AG08395 (cell line): ENCODE results near the gene DPP7.
"Not testable (repeated sequence)": the region's sequence is repeated elsewhere in the genome, so short reads cannot be mapped to it uniquely, and the experiment has no call there.

Experiments used
- DNase-seq: peaks from one replicate; pipeline ENCODE4 v3.0.0; 2012; ENCODE audit warnings: mixed read lengths, low spot score

Gene DPP7

GRCh38 chr9:137129456-137130175 is 15.1 kb upstream of the DPP7 start:
- DNase-seq, result peak; percentile 99

- DNase-seq, result no peak
Observed at GRCh38 chr9:137128862-137129455, 14.4 kb upstream of the DPP7 start.

GRCh38 chr9:137128158-137128861 is 13.8 kb upstream of the DPP7 start:
- DNase-seq, result no peak

- no peak for DNase-seq
Observed at GRCh38 chr9:137127301-137128157, 13.0 kb upstream of the DPP7 start.

- no peak for DNase-seq
Observed at GRCh38 chr9:137126786-137127185, 12.3 kb upstream of the DPP7 start.

GRCh38 chr9:137123952-137124462 is 9.5 kb upstream of the DPP7 start:
- not testable (repeated sequence) for DNase-seq

- DNase-seq, result no peak
Observed at GRCh38 chr9:137123468-137123837, 8.9 kb upstream of the DPP7 start.

- DNase-seq, result not testable (repeated sequence)
Observed at GRCh38 chr9:137122796-137123467, 8.4 kb upstream of the DPP7 start.

GRCh38 chr9:137121927-137122795 is 7.6 kb upstream of the DPP7 start:
- DNase-seq, result not testable (repeated sequence)

- not testable (repeated sequence) for DNase-seq
Observed at GRCh38 chr9:137118092-137118603, 3.6 kb upstream of the DPP7 start.

- no peak for DNase-seq
Observed at GRCh38 chr9:137117269-137117731, 2.8 kb upstream of the DPP7 start.

- DNase-seq, result no peak
Observed at GRCh38 chr9:137116728-137117127, 2.2 kb upstream of the DPP7 start.

GRCh38 chr9:137116027-137116507 is 1.5 kb upstream of the DPP7 start:
- no peak for DNase-seq

GRCh38 chr9:137115394-137116026 is 977 bp upstream of the DPP7 start:
- peak; percentile 0 for DNase-seq

GRCh38 chr9:137114220-137114612 is 317 bp downstream of the DPP7 start:
- DNase-seq, result no peak

GRCh38 chr9:137113385-137114159 is 961 bp downstream of the DPP7 start:
- DNase-seq, result peak; percentile 50

GRCh38 chr9:137112564-137113384 is 1.8 kb downstream of the DPP7 start:
- DNase-seq, result no peak
